ENCODE measurements around the gene GGA1. TPM values are rescaled to one million over a fixed set of nuclear protein-coding genes. Genes with fewer than 3 reads are reported as not detected.

The GGA1 gene
- total and polyA plus RNA-seq, 2 donors (not counting 1 experiment from before 2014, with no cell fraction given): 137 to 154 TPM

DNA sequence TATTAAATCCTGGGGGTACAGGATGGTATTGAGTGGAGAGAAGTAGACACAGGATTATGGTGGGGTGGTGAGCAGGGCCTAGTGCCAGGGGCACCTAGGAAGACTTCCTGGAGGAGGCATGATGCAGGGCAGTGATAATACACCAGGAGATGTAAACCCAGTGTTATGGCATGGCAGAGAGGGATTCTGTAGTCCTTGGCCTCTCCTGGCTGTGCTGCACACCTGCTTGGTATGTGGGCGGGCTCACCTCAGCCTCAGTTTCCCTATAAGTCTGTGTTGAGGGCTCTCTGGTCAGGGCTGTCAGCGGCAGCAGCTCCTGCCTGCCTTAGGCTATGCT, 52.0 kb downstream of the GGA1 start:
- Mint-ChIP-seq H3K4me1 (peaks cover 49% of the 10 kb centered on the region), H3K27ac (peak overlapping the region; percentile 88), H3K4me3 (peak overlapping the region; percentile 89), H3K27me3 (no peaks in the 10 kb centered on the region), H3K9me3 (ENCODE audit: insufficient read depth) (no peaks in the 10 kb centered on the region)
- Histone ChIP-seq H3K4me3 (ENCODE audit: control extremely low read depth in 1 of 5, extremely low read depth in 1 of 5, insufficient read depth in 1 of 5, low read depth in 2 of 5, low read length in 4 of 5) (peak overlapping the region in 1 of 5 experiments; percentile 71), H3K27ac (ENCODE audit: low read length in 2 of 2) (peak overlapping the region; percentile 4 to 71), H3K9me3 (ENCODE audit: control extremely low read depth in 1 of 3, control insufficient read depth in 2 of 3, insufficient read depth in 1 of 3, low read length in 2 of 3) (no peaks in the 10 kb centered on the region), H3K4me1 (ENCODE audit: control insufficient read depth in 2 of 2, insufficient read depth in 2 of 2, low read length in 2 of 2) (peaks cover 38 to 49% of the 10 kb centered on the region in 2 donors), H3K4me2 (replicated peaks; ENCODE audit: low read depth, low read length, poor library complexity, severe bottlenecking) (peak overlapping the region; percentile 97), H3K27me3 (replicated peaks in 1 of 4; ENCODE audit: control extremely low read depth in 1 of 4, control insufficient read depth in 3 of 4, insufficient read depth in 4 of 4, low read length in 3 of 4) (no peaks in the 10 kb centered on the region), H3K79me2 (ENCODE audit: control insufficient read depth, insufficient read depth, low read length) (peaks cover 48% of the 10 kb centered on the region), H3K9ac (ENCODE audit: low read length) (no peak overlapping the region), H4K20me1 (ENCODE audit: control insufficient read depth, insufficient read depth, low read length, poor library complexity, severe bottlenecking) (peaks cover 8% of the 10 kb centered on the region), H2AFZ (ENCODE audit: insufficient read depth, low read depth, low read length, poor library complexity, severe bottlenecking) (no peak overlapping the region), H3K36me3 (replicated peaks in 1 of 2; ENCODE audit: control extremely low read depth in 1 of 2, control insufficient read depth in 1 of 2, extremely low read depth in 1 of 2, insufficient read depth in 2 of 2, low read length in 1 of 2) (peaks cover 0 to 6% of the 10 kb centered on the region in 2 experiments)
- TF ChIP-seq EZH2 (IDR thresholded peaks at IDR 0.05; ENCODE audit: borderline replicate concordance, insufficient read depth, low read depth, low read length, poor library complexity, severe bottlenecking): no peak
- TF ChIP-seq CTCF (IDR thresholded peaks at IDR 0.05): no peak
- DNase-seq (no peak), ATAC-seq (ENCODE audit: low read depth) (no peak)
- ChIA-PET POLR2A (interaction anchor here (1.0 to 2.0 kb wide), 7 partner anchors 14 to 52 kb away, joined by 3 to 13 read pairs (median 5); partner anchors contain the start of genes GGA1, LGALS1 and NOL12), CTCF (interaction anchor here (1.2 to 22.6 kb wide), 8 partner anchors 10 to 202 kb away, joined by 3 to 462 read pairs (median 23); partner anchors contain the start of genes GGA1, LGALS1 and NOL12)
- 88% methylated on average over 2 of the region's 2 CpGs for WGBS (ENCODE audit: insufficient coverage)
- intact Hi-C loops (cut with micrococcal nuclease): loop anchor here (1.0 kb wide), 1 partner anchor 21 kb away; no protein-coding TSS in a partner anchor

DNA sequence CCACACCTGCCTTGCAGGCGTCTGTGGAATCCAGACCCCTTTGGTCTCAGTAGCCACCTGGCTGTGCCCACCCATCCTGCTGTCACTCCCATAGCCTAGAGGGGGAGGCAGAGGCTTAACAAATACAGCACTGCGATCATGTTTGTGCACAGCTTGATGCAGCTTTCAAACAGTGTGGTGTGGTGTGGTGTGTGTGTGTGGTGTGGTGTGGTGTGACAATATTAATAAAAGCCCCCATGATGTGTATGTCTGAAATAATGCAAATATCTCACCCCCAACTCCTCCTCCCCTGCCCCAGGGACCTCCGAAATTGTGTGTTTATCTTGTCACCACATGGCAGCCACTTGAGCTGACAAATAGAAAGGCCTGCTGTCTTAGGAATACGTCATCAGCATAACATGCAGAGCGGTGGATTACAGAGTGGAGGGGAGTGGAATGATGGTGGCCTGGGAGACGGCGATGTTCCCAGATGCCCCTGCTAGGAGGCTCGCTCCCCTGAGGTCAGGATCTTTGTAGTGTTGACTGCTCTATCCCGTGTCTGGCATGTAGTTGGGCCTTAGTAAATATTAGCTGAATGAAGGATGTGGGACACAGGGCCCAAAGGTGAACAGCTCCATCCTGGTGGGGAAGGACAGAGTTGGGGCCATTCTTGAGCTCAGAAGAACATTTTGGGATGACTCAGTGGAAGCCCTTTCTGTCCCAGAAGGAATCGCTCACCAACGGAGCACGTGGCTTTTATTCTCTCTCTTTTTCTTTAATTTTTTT, 52.7 kb downstream of the GGA1 start:
- Histone ChIP-seq H4K20me1 (ENCODE audit: control insufficient read depth, insufficient read depth, low read length, poor library complexity, severe bottlenecking) (peaks cover 8% of the 10 kb centered on the region), H3K4me3 (ENCODE audit: control extremely low read depth in 1 of 5, extremely low read depth in 1 of 5, insufficient read depth in 1 of 5, low read depth in 2 of 5, low read length in 4 of 5) (no peak overlapping the region), H2AFZ (ENCODE audit: insufficient read depth, low read depth, low read length, poor library complexity, severe bottlenecking) (no peak overlapping the region), H3K4me2 (replicated peaks; ENCODE audit: low read depth, low read length, poor library complexity, severe bottlenecking) (peak overlapping the region; percentile 97), H3K27me3 (replicated peaks in 1 of 4; ENCODE audit: control extremely low read depth in 1 of 4, control insufficient read depth in 3 of 4, insufficient read depth in 4 of 4, low read length in 3 of 4) (no peaks in the 10 kb centered on the region), H3K36me3 (replicated peaks in 1 of 2; ENCODE audit: control extremely low read depth in 1 of 2, control insufficient read depth in 1 of 2, extremely low read depth in 1 of 2, insufficient read depth in 2 of 2, low read length in 1 of 2) (peaks cover 0 to 13% of the 10 kb centered on the region in 2 experiments), H3K9me3 (ENCODE audit: control extremely low read depth in 1 of 3, control insufficient read depth in 2 of 3, insufficient read depth in 1 of 3, low read length in 2 of 3) (no peaks in the 10 kb centered on the region), H3K9ac (ENCODE audit: low read length) (no peak overlapping the region), H3K79me2 (ENCODE audit: control insufficient read depth, insufficient read depth, low read length) (peaks cover 48% of the 10 kb centered on the region), H3K27ac (ENCODE audit: low read length in 2 of 2) (peak overlapping the region; percentile 45 to 71), H3K4me1 (ENCODE audit: control insufficient read depth in 2 of 2, insufficient read depth in 2 of 2, low read length in 2 of 2) (peaks cover 38 to 49% of the 10 kb centered on the region in 2 donors)
- 63% methylated on average over 7 of the region's 12 CpGs for WGBS (ENCODE audit: insufficient coverage)
- ATAC-seq (ENCODE audit: low read depth): no peak
- Mint-ChIP-seq H3K27me3 (no peaks in the 10 kb centered on the region), H3K9me3 (ENCODE audit: insufficient read depth) (no peaks in the 10 kb centered on the region), H3K27ac (peak overlapping the region; percentile 88), H3K4me1 (peaks cover 49% of the 10 kb centered on the region), H3K4me3 (peak overlapping the region; percentile 89)
- DNase-seq: peak; percentile 69
- ChIA-PET POLR2A (interaction anchor here (0.5 to 2.0 kb wide), 11 partner anchors 11 to 617 kb away, joined by 3 to 13 read pairs (median 5); partner anchors contain the start of genes GGA1, LGALS1 and NOL12), CTCF (interaction anchor here (0.7 to 22.6 kb wide), 13 partner anchors 9 to 1210 kb away, joined by 3 to 462 read pairs (median 6); partner anchors contain the start of genes GGA1, LGALS1 and NOL12)
- TF ChIP-seq EZH2 (IDR thresholded peaks at IDR 0.05; ENCODE audit: borderline replicate concordance, insufficient read depth, low read depth, low read length, poor library complexity, severe bottlenecking) (no peak), CTCF (IDR thresholded peaks at IDR 0.05) (peak; percentile 35)
- intact Hi-C loops (cut with micrococcal nuclease): loop anchor here (1.0 kb wide), 1 partner anchor 20 kb away; no protein-coding TSS in a partner anchor

Measured in B cell (primary cell).